GM13976 (cell line): ENCODE measurements around the gene IL17RE.

ENCODE experiments used
- DNase-seq: peaks from one replicate; pipeline ENCODE4 v3.0.0; 2012; ENCODE audit warnings: low spot score
- in situ Hi-C: fragments of 300-500 bp; cut with MboI; formaldehyde crosslinking; loops from one replicate; pipeline ENCODE4 v1.12.0; 2022; ENCODE audit warnings: low sequenced_read_pairs, mixed read lengths, inconsistent platforms; ENCODE audit not compliant: unreplicated experiment
- TF ChIP-seq, protein P1 (sequence below): IDR thresholded peaks from 2 replicates; pipeline ENCODE4 v1.5.1; 2012; ENCODE audit warnings: borderline replicate concordance, mild to moderate bottlenecking; ENCODE audit not compliant: insufficient read depth; ENCODE audit errors: extremely low read depth, missing control alignments, control extremely low read depth

The IL17RE gene

DNA sequence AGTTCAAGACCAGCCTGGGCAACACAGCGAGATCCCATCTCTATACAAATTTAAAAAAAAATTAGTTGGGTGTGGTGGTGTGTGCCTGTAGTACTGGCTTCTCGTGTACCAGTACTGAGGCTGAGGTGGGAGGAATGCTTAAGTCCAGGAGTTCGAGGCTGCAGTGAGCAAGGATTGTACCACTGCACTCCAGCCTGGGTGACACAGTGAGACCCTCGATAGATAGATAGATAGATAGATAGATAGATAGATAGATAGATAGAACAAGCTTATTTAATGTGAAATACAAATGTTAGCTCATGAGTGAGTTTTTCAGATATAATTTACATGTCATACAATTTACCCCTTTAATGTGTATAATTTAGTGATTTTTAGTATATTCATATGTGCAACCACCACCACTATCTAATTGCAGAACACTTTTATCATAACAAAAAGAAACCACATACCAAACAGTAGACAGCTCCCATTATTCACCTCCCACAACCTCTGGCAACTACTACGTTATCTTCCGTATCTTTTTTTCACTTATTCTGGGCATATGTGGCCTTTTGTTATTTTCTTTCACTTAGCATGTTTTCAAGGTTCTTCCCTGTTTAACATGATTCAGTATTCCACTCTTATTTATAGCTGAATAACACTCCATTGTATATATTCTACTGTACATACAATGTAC, 62.7 kb downstream of the IL17RE start:
- TF ChIP-seq, protein P1, sequence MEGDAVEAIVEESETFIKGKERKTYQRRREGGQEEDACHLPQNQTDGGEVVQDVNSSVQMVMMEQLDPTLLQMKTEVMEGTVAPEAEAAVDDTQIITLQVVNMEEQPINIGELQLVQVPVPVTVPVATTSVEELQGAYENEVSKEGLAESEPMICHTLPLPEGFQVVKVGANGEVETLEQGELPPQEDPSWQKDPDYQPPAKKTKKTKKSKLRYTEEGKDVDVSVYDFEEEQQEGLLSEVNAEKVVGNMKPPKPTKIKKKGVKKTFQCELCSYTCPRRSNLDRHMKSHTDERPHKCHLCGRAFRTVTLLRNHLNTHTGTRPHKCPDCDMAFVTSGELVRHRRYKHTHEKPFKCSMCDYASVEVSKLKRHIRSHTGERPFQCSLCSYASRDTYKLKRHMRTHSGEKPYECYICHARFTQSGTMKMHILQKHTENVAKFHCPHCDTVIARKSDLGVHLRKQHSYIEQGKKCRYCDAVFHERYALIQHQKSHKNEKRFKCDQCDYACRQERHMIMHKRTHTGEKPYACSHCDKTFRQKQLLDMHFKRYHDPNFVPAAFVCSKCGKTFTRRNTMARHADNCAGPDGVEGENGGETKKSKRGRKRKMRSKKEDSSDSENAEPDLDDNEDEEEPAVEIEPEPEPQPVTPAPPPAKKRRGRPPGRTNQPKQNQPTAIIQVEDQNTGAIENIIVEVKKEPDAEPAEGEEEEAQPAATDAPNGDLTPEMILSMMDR: no peak
- no peak for DNase-seq
- in situ Hi-C loops: no loop called here
